ENCODE data around the gene SLC25A28. TPM values are rescaled to one million over a fixed set of nuclear protein-coding genes. Genes with fewer than 3 reads are reported as not detected.

The SLC25A28 gene, protein sequence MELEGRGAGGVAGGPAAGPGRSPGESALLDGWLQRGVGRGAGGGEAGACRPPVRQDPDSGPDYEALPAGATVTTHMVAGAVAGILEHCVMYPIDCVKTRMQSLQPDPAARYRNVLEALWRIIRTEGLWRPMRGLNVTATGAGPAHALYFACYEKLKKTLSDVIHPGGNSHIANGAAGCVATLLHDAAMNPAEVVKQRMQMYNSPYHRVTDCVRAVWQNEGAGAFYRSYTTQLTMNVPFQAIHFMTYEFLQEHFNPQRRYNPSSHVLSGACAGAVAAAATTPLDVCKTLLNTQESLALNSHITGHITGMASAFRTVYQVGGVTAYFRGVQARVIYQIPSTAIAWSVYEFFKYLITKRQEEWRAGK
- total RNA-seq (10 to 100 TPM; 32.5 to 55.8 TPM), polyA plus RNA-seq (ENCODE audit: insufficient read length in 6 of 6) (10 to 100 TPM; 42.9 to 55.7 (median 49.3) TPM)
- long read RNA-seq, donor 1, transcript SLC25A28-201 (4 exons, 1,451 nt), result major isoform, 10 of 12 reads
- long read RNA-seq, donor 1, partial matches to known transcripts, result 0 of 12 reads
- long read RNA-seq, donor 1, other reads (novel, unspliced or antisense), result 0 of 12 reads
- long read RNA-seq, donor 2, transcript SLC25A28-201 (4 exons, 1,451 nt), result major isoform, 5 of 26 reads
- long read RNA-seq, donor 2, partial matches to known transcripts, result 20 of 26 reads
- long read RNA-seq, donor 2, other reads (novel, unspliced or antisense), result 0 of 26 reads
- long read RNA-seq, donor 3, transcript SLC25A28-201 (4 exons, 1,451 nt), result major isoform, 6 of 8 reads
- long read RNA-seq, donor 3, partial matches to known transcripts, result 0 of 8 reads
- long read RNA-seq, donor 3, other reads (novel, unspliced or antisense), result 0 of 8 reads
- long read RNA-seq, donor 4, partial matches to known transcripts, result 1 of 3 reads
- long read RNA-seq, donor 4, other reads (novel, unspliced or antisense), result 0 of 3 reads
- long read RNA-seq, donor 5, transcript SLC25A28-201 (4 exons, 1,451 nt), result major isoform, 6 of 34 reads
- long read RNA-seq, donor 5, transcript SLC25A28-203 (2 exons, 581 nt), result major isoform, 6 of 34 reads
- long read RNA-seq, donor 5, partial matches to known transcripts, result 16 of 34 reads
- long read RNA-seq, donor 5, other reads (novel, unspliced or antisense), result 6 of 34 reads
- long read RNA-seq, donor 6, transcript SLC25A28-201 (4 exons, 1,451 nt), result major isoform, 6 of 8 reads
- long read RNA-seq, donor 6, partial matches to known transcripts, result 0 of 8 reads
- long read RNA-seq, donor 6, other reads (novel, unspliced or antisense), result 0 of 8 reads
- long read RNA-seq, donor 7, partial matches to known transcripts, result 7 of 11 reads
- long read RNA-seq, donor 7, other reads (novel, unspliced or antisense), result 0 of 11 reads
- long read RNA-seq, donor 8, partial matches to known transcripts, result 0 of 5 reads
- long read RNA-seq, donor 8, other reads (novel, unspliced or antisense), result 0 of 5 reads
- long read RNA-seq, donor 9, result 0 reads
- long read RNA-seq, donor 10, partial matches to known transcripts, result 0 of 2 reads
- long read RNA-seq, donor 10, other reads (novel, unspliced or antisense), result 2 of 2 reads
- long read RNA-seq, donor 11, transcript SLC25A28-201 (4 exons, 1,451 nt), result major isoform, 7 of 23 reads
- long read RNA-seq, donor 11, partial matches to known transcripts, result 10 of 23 reads
- long read RNA-seq, donor 11, other reads (novel, unspliced or antisense), result 5 of 23 reads
- long read RNA-seq, donor 12, partial matches to known transcripts, result 0 of 7 reads
- long read RNA-seq, donor 12, other reads (novel, unspliced or antisense), result 0 of 7 reads

DNA sequence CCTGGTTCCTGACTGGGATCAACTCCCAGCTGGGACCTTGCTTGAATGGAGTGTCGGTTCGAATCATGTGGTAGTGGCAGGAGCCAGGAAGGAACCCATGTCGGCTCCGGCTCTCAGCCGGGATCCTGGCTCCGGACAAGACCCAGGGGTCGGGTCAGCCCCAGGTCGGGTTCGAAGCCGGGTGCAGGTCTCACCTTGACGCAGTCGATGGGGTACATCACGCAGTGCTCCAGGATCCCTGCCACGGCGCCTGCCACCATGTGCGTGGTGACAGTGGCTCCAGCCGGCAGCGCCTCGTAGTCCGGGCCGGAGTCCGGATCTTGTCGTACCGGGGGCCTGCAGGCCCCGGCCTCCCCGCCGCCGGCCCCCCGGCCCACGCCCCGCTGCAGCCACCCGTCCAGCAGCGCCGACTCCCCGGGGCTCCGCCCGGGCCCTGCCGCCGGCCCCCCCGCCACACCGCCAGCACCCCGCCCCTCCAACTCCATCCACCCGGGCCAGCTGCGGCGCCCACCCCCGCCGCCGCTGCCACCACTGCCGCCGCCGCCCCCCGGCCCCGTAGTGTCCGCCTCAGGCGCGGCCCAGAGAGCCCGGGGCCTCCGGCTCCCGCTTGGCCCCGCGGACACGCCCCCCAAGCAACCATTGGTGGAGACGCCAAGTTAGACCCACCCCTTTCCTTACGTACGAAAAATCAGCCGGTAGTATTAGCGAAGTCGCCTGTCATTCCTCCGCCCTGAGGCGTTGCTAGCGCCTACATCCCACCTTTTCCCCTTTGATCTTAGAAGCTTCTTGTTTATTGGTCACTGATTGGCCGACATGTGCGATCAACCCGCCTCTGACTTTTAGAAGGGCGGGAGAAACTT is at the start of gene SLC25A28:
Gene SLC25A28 (minus strand): TSS at position 589 of the 860 bp plus-strand sequence. CDS start 104 bp downstream, at position 485.
- DNase-seq (peak; percentile 95 to 99 (median 98)), ATAC-seq (peak; percentile 87)
- H3K27me3 ChIP-seq, result no peaks in the 10 kb centered on the region
- intact Hi-C loops (cut with DNase I), result loop anchor here in 1 of 2 donors (10.0 kb wide), 1 partner anchor 185 kb away; the partner anchor contains the start of gene GOT1
- TF ChIP-seq, protein P1, sequence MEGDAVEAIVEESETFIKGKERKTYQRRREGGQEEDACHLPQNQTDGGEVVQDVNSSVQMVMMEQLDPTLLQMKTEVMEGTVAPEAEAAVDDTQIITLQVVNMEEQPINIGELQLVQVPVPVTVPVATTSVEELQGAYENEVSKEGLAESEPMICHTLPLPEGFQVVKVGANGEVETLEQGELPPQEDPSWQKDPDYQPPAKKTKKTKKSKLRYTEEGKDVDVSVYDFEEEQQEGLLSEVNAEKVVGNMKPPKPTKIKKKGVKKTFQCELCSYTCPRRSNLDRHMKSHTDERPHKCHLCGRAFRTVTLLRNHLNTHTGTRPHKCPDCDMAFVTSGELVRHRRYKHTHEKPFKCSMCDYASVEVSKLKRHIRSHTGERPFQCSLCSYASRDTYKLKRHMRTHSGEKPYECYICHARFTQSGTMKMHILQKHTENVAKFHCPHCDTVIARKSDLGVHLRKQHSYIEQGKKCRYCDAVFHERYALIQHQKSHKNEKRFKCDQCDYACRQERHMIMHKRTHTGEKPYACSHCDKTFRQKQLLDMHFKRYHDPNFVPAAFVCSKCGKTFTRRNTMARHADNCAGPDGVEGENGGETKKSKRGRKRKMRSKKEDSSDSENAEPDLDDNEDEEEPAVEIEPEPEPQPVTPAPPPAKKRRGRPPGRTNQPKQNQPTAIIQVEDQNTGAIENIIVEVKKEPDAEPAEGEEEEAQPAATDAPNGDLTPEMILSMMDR (IDR thresholded peaks at IDR 0.05), result no peak
- no peaks in the 10 kb centered on the region for H3K9me3 ChIP-seq
- peaks cover 0 to under 1% of the 10 kb centered on the region in 2 donors for H3K36me3 ChIP-seq
- H3K27ac ChIP-seq, result peak within 1 kb of the TSS; percentile 98
- H3K4me3 ChIP-seq, result peak within 1 kb of the TSS; percentile 82 to 91
- peaks cover 31 to 50% of the 10 kb centered on the region in 2 donors for H3K4me1 ChIP-seq

DNA sequence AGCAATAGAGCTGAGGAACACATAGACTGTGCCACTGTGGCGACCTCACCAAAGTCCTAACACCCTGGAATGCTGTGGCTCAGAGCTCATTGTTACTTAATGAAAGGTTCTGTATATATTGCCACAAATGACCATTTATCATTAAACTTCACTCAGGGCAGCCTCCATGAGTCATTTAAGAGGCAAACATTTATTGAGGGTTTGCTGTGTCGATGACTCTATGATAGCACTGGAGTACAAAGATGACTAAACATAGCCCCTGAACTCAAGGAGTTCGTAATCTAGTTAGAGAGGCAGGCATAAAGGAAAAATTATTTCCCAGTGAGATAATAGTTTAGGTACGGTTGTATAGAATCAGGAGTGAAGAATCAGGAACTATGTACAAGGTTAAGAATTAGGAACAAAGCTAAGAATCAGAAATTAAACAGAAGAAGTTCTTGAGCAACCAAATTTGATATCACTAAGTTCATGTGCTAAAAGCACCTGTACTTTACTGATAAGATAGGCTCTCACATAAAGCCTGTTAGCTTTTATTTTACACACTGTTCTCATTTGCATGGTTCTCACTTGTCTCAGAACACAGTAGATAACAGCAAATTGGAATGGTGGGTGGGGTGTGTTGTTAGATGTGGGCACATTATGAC is 47.0 kb upstream of the SLC25A28 start:
- intact Hi-C loops (cut with DNase I), result no loop called here
- H3K4me1 ChIP-seq, result peaks cover 0 to 6% of the 10 kb centered on the region in 2 donors

DNA sequence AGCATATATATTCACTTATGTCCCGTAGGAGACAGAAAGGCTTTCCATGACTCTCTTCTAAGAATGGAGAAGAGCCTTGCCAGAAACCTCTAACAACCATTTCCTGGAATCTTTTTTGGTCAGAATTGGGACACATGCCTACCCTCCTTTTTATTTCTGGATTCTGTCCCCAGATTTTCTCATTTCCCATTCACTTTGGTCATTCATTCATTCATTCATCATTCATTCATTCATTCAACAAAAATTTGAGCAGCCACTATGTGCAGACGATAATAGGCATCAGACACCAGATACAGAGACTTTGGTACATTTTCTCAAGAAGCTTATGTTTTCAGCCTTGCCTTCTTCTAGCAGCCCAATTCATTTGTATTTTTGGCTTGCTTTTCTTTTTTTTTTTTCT is 45.1 kb upstream of the SLC25A28 start:
- Histone ChIP-seq H3K27me3 (no peaks in the 10 kb centered on the region), H3K4me1 (peaks cover 6 to 26% of the 10 kb centered on the region in 2 donors), H3K4me3 (no peak overlapping the region), H3K9me3 (no peaks in the 10 kb centered on the region), H3K36me3 (peaks cover 0 to 46% of the 10 kb centered on the region in 2 donors), H3K27ac (no peak overlapping the region)
- intact Hi-C loops (cut with DNase I), result no loop called here
- ATAC-seq (no peak), DNase-seq (no peak)
- TF ChIP-seq, protein P1 (IDR thresholded peaks at IDR 0.05), result no peak

More for the DNA sequence above, 47.0 kb upstream of the SLC25A28 start:
- ATAC-seq (peak; percentile 52), DNase-seq (no peak)
- TF ChIP-seq, protein P1 (IDR thresholded peaks at IDR 0.05), result no peak
- Histone ChIP-seq H3K4me3 (no peak overlapping the region), H3K36me3 (peaks cover 0 to 53% of the 10 kb centered on the region in 2 donors), H3K27me3 (no peaks in the 10 kb centered on the region), H3K27ac (no peak overlapping the region), H3K9me3 (no peaks in the 10 kb centered on the region)

Measured in left lung (tissue), 14 donors.